Neural crest cell (in vitro differentiated cells): Measurements from ENCODE around the gene ZNF423. TPM values are rescaled to one million over a fixed set of nuclear protein-coding genes. Genes with fewer than 3 reads are reported as not detected.

Source experiments
- DNase-seq: peaks from one replicate; pipeline ENCODE4 v3.0.0; 2021; ENCODE audit warnings: low read depth, mixed read lengths, low spot score
- H3K27ac Mint-ChIP-seq: one replicate; pipeline ENCODE4 v1.8.0; 2021; ENCODE audit warnings: mild to moderate bottlenecking, mixed read lengths; ENCODE audit not compliant: unreplicated experiment
- H3K27me3 Mint-ChIP-seq: 2 replicates; pipeline ENCODE4 v1.8.0; 2021; ENCODE audit warnings: low read depth, mild to moderate bottlenecking, mixed read lengths
- H3K36me3 Mint-ChIP-seq: 2 replicates; pipeline ENCODE4 v1.8.0; 2021; ENCODE audit warnings: low read depth, mild to moderate bottlenecking, mixed read lengths
- H3K4me1 Mint-ChIP-seq: 2 replicates; pipeline ENCODE4 v1.8.0; 2021; ENCODE audit warnings: mixed read lengths
- H3K4me3 Mint-ChIP-seq: one replicate; pipeline ENCODE4 v1.8.0; 2021; ENCODE audit warnings: mild to moderate bottlenecking, mixed read lengths
- H3K9me3 Mint-ChIP-seq: 2 replicates; pipeline ENCODE4 v1.8.0; 2021; ENCODE audit warnings: mixed read lengths
- total RNA-seq: library from RNA; stranded (reverse); gene quantifications from 2 replicates; pipeline ENCODE4 v1.2.1, GENCODE V29; 2021
- TF ChIP-seq, protein P1 (sequence below): fragments of 200-600 bp; sonication (generic); conservative IDR thresholded peaks from 2 replicates; pipeline ENCODE4 v1.5.0; 2021; ENCODE audit warnings: antibody characterized with exemption, mild to moderate bottlenecking

Gene ZNF423
- total RNA-seq, 1 donor from 2014 or later: 55.4 TPM

DNA sequence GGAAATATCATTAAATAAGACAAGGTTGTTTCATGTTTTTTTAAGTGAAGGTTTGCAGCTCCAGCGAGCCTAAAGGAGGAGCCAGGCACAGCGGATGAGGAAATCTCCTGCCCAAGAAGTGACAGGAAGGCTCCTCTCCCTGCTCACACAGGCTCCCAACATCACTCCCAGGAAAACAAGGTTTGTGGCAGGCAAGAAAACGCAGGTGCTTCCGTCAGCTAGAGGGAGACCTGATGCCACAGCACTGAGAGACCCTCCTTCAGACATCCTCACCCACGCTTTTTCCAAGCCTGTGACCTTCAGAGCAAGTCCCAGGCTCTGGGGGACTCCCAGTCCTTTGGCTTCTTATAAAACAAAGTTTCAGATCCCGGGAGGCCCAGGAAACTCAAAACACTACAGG lies 89.7 kb downstream of the ZNF423 start:
- Mint-ChIP-seq H3K36me3 (no peaks in the 10 kb centered on the region), H3K4me3 (no peak overlapping the region), H3K4me1 (peaks cover 42% of the 10 kb centered on the region), H3K9me3 (no peaks in the 10 kb centered on the region), H3K27ac (no peak overlapping the region), H3K27me3 (no peaks in the 10 kb centered on the region)
- DNase-seq: no peak
- TF ChIP-seq, protein P1, sequence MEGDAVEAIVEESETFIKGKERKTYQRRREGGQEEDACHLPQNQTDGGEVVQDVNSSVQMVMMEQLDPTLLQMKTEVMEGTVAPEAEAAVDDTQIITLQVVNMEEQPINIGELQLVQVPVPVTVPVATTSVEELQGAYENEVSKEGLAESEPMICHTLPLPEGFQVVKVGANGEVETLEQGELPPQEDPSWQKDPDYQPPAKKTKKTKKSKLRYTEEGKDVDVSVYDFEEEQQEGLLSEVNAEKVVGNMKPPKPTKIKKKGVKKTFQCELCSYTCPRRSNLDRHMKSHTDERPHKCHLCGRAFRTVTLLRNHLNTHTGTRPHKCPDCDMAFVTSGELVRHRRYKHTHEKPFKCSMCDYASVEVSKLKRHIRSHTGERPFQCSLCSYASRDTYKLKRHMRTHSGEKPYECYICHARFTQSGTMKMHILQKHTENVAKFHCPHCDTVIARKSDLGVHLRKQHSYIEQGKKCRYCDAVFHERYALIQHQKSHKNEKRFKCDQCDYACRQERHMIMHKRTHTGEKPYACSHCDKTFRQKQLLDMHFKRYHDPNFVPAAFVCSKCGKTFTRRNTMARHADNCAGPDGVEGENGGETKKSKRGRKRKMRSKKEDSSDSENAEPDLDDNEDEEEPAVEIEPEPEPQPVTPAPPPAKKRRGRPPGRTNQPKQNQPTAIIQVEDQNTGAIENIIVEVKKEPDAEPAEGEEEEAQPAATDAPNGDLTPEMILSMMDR: no peak

DNA sequence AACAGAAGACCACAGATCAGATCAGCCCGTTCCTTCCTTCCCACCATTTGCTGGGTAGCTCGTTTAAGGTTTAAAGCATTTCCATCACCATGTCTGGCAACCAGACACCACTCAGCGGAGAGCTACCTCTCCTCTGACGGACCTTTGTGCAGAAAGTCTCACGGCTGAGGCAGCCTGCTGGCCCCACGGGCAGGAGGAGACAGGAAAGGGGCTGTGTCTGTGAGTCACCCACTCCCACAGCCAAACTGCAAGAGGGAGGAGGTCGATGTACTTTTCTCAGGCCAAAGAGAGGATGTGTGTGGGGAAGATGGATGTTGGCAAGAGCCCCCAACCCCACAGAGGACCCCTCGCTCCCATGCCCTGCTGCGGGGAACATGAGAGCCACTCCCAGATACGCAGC lies 92.1 kb downstream of the ZNF423 start:
- no peaks in the 10 kb centered on the region for H3K9me3 Mint-ChIP-seq
- H3K36me3 Mint-ChIP-seq: no peaks in the 10 kb centered on the region
- H3K27ac Mint-ChIP-seq: no peak overlapping the region
- peaks cover 47% of the 10 kb centered on the region for H3K4me1 Mint-ChIP-seq
- TF ChIP-seq, protein P1: no peak
- no peak overlapping the region for H3K4me3 Mint-ChIP-seq
- no peaks in the 10 kb centered on the region for H3K27me3 Mint-ChIP-seq
- no peak for DNase-seq

DNA sequence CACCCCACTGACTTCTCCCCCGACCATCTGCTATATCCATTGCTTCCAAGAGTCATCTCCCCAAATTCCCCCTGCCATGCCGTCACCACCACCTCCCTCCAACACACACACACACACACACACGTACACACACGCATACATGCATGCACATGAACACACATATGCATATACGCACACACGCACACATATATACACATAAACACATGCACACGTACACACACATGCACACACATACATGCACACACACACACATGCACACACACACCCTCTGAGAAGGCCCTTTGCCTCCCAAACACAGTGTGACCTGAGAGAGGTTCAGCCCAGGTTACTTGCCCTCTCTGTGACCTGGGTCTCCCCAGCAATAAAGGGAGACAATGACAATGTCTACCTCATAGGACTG lies 95.1 kb downstream of the ZNF423 start:
- TF ChIP-seq, protein P1: no peak
- Mint-ChIP-seq H3K27ac (no peak overlapping the region), H3K36me3 (no peaks in the 10 kb centered on the region), H3K9me3 (no peaks in the 10 kb centered on the region), H3K27me3 (peaks cover under 1% of the 10 kb centered on the region), H3K4me3 (no peak overlapping the region), H3K4me1 (peaks cover 45% of the 10 kb centered on the region)
- no peak for DNase-seq

DNA sequence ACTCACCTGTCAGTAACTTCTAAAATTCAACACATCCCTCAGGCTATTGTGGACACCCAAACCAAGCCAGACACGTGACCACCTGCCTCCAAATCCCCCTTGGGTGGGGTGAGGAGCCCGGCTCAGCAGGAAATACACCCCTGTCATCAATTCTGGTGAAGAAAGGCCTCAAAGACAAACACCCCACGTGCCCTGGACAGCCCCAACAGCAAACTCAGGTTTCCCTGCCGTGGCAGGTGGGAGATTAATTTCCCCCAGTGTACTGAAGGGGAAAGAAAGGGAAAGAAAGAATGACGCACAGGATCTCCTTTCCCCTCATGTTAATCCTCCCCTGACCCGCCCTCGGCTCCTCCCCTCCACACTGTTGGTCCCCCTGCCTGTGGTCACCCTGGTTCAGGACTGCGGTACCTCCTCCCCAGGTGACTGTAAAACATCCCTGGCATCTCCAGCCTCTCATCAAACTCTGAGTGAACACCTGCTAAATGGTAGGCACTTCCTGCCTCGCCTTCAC lies 98.3 kb downstream of the ZNF423 start:
- Mint-ChIP-seq H3K4me1 (peaks cover 54% of the 10 kb centered on the region), H3K9me3 (no peaks in the 10 kb centered on the region), H3K4me3 (no peak overlapping the region), H3K36me3 (no peaks in the 10 kb centered on the region), H3K27me3 (peaks cover 2% of the 10 kb centered on the region), H3K27ac (no peak overlapping the region)
- TF ChIP-seq, protein P1: no peak
- DNase-seq: no peak

DNA sequence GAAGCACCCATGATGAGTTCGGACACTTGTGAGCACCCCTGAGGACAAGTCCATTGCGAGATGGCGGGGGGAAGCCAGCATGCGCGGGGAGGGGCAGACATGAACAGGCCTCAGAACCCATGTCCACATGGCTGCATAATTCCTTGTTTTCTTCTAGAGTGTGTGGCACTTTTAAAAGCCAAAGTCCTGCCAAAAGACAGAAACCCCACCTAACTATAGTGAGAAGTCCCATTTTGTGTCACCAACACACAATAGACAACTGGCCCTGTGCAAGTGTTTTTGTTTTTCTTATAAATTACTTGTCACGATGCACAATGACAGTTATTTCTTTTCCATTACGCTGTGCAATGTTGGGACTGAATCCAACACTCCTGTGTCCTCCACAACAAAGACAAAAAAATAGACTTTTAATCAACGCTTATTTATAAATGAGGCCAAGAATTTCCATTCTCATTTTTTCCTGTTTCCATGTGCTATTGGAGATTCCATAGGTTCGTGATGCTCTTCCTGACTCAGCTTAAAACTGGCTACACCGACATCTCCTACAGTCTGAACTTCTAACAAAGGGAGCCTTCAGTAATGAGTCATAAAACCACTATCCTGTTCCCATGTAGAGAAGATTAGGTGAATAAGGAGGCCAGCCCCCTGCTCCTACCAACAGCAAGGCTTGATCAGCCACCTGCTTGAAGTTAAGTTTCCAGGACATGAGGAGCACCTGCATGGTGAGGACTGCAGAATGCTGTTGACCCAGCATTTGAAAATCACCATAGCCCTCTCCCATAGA lies 98.9 kb downstream of the ZNF423 start:
- no peak for DNase-seq
- Mint-ChIP-seq H3K4me1 (peaks cover 51% of the 10 kb centered on the region), H3K27ac (no peak overlapping the region), H3K9me3 (no peaks in the 10 kb centered on the region), H3K27me3 (peaks cover 2% of the 10 kb centered on the region), H3K4me3 (no peak overlapping the region), H3K36me3 (no peaks in the 10 kb centered on the region)
- TF ChIP-seq, protein P1: no peak
